ENCODE data around the gene MYBPHL. TPM values are rescaled to one million over a fixed set of nuclear protein-coding genes. Genes with fewer than 3 reads are reported as not detected.

Gene MYBPHL
- total and polyA plus RNA-seq, 2 experiments from 2014 or later, result 3.6 to 7.4 TPM

DNA sequence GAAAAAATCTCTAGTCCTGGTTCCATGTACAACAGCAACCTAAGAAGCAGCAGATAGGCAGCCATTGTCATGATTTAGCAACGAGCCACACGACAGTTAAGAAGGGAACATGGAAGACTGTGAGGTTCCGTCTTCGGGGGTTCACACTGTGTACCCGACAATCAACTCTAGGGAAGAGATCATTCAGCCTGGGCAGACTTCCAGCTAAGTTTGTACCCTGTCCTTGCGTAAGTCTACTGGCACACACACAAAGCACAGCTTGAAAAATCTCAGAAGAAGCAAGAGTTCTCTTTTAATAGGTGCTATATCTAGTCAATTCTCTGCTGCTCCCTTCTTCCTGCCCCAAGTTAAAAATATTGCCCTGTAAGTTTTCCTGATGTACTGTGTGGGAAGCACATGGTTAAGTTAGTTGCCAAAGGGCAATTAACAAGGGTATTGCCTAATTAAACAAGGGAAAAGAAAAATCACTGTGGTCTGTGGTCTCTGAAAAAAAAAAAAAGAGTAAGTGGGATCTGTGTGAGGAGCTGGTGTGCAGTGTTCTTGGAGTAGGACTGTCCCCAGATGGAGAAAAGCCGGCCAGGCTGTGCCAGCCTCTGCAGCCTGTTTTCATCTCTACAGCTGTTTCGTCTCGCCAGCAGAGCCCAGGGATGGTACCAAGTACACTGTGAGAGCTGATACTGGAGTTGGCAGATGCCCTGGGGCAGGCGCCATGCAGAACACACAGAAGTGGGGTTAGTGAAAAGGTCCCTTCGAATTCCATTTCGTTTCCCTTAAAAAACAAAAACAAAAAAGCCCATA is 6.4 kb upstream of the MYBPHL start:
- Histone ChIP-seq H3K4me1 (ENCODE audit: insufficient read depth) (peaks cover 17% of the 10 kb centered on the region), H3K27me3 (no peaks in the 10 kb centered on the region), H4K20me1 (ENCODE audit: insufficient read depth, poor library complexity, severe bottlenecking) (no peaks in the 10 kb centered on the region), H3K79me2 (no peaks in the 10 kb centered on the region), H3K4me2 (no peak overlapping the region), H3K9me2 (replicated peaks; ENCODE audit: insufficient read depth) (no peaks in the 10 kb centered on the region), H3K27ac (no peak overlapping the region), H2AFZ (no peak overlapping the region), H3K4me3 (no peak overlapping the region), H3K36me3 (replicated peaks; ENCODE audit: insufficient read depth, low read depth) (no peaks in the 10 kb centered on the region), H3K9me3 (ENCODE audit: low read depth) (no peaks in the 10 kb centered on the region)
- TF ChIP-seq EZH2phosphoT487 (IDR thresholded peaks at IDR 0.05; ENCODE audit: low read depth, severe bottlenecking, unreplicated experiment), result no peak
- TF ChIP-seq, protein P1, sequence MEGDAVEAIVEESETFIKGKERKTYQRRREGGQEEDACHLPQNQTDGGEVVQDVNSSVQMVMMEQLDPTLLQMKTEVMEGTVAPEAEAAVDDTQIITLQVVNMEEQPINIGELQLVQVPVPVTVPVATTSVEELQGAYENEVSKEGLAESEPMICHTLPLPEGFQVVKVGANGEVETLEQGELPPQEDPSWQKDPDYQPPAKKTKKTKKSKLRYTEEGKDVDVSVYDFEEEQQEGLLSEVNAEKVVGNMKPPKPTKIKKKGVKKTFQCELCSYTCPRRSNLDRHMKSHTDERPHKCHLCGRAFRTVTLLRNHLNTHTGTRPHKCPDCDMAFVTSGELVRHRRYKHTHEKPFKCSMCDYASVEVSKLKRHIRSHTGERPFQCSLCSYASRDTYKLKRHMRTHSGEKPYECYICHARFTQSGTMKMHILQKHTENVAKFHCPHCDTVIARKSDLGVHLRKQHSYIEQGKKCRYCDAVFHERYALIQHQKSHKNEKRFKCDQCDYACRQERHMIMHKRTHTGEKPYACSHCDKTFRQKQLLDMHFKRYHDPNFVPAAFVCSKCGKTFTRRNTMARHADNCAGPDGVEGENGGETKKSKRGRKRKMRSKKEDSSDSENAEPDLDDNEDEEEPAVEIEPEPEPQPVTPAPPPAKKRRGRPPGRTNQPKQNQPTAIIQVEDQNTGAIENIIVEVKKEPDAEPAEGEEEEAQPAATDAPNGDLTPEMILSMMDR (IDR thresholded peaks at IDR 0.05; ENCODE audit: poor library complexity), result no peak
- TF ChIP-seq EZH2 (IDR thresholded peaks at IDR 0.05; ENCODE audit: borderline replicate concordance), result no peak
- no peak for DNase-seq (ENCODE audit: low spot score)
- 95% methylated on average over 12 of the region's 12 CpGs for WGBS (ENCODE audit: low lambda C conversion rate, missing lambda C conversion rate)

DNA sequence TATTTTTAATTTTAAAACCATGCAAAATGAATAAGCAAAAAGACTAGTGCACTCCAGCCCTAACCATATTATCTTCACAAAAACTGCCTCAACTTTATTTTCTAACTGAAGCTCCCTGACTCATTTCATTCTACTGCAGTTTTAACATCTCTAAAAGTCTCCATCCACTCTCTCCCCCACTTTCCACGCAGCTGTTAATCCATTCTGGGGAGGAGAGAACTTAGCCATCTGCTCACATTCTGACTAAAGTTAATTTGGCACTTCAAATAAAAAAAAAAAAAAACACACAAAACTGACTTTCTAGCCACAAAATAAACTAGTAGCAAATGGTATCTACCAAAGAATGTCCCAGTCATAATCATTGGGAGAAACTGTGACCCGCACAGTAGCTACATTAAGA is 5.4 kb upstream of the MYBPHL start:
- WGBS (ENCODE audit: low lambda C conversion rate, missing lambda C conversion rate), result 94% methylated on average over 2 of the region's 2 CpGs
- Histone ChIP-seq H4K20me1 (ENCODE audit: insufficient read depth, poor library complexity, severe bottlenecking) (no peaks in the 10 kb centered on the region), H2AFZ (no peak overlapping the region), H3K36me3 (replicated peaks; ENCODE audit: insufficient read depth, low read depth) (no peaks in the 10 kb centered on the region), H3K9me2 (replicated peaks; ENCODE audit: insufficient read depth) (no peaks in the 10 kb centered on the region), H3K79me2 (no peaks in the 10 kb centered on the region), H3K4me2 (no peak overlapping the region), H3K9me3 (ENCODE audit: low read depth) (no peaks in the 10 kb centered on the region), H3K4me3 (no peak overlapping the region), H3K27me3 (no peaks in the 10 kb centered on the region), H3K4me1 (ENCODE audit: insufficient read depth) (peaks cover 24% of the 10 kb centered on the region), H3K27ac (no peak overlapping the region)
- no peak for DNase-seq (ENCODE audit: low spot score)
- TF ChIP-seq EZH2phosphoT487 (IDR thresholded peaks at IDR 0.05; ENCODE audit: low read depth, severe bottlenecking, unreplicated experiment) (no peak), EZH2 (IDR thresholded peaks at IDR 0.05; ENCODE audit: borderline replicate concordance) (no peak)
- TF ChIP-seq, protein P1 (IDR thresholded peaks at IDR 0.05; ENCODE audit: poor library complexity), result no peak

DNA sequence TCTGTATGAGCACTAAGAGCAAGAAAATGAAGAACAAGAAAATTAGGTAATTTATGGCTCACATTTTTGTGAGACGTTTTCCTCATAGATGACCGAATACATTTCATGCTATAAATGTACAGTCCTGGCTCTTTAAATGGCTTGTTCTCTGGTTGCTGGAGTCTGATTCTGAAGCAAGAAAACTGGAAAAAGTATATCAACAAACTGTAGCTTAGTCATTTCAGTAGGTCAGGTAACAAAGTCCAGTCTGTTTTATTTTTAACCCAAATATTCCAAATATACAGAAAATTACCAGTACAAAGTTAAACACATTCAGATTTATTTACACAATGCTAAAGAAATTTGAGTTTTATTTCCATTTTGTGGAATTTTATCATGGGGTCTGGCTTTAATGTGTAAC is 2.5 kb upstream of the MYBPHL start:
- no peak for DNase-seq (ENCODE audit: low spot score)
- H3K4me1 ChIP-seq (ENCODE audit: insufficient read depth), result peaks cover 34% of the 10 kb centered on the region
- no peak overlapping the region for H3K4me3 ChIP-seq
- H3K27ac ChIP-seq, result peak overlapping the region; percentile 93
- H2AFZ ChIP-seq, result no peak overlapping the region
- H4K20me1 ChIP-seq (ENCODE audit: insufficient read depth, poor library complexity, severe bottlenecking), result no peaks in the 10 kb centered on the region
- H3K4me2 ChIP-seq, result peak overlapping the region; percentile 31
- no peaks in the 10 kb centered on the region for H3K9me3 ChIP-seq (ENCODE audit: low read depth)
- no peaks in the 10 kb centered on the region for H3K79me2 ChIP-seq
- no peaks in the 10 kb centered on the region for H3K27me3 ChIP-seq
- no peaks in the 10 kb centered on the region for H3K36me3 ChIP-seq (replicated peaks; ENCODE audit: insufficient read depth, low read depth)
- no peak for TF ChIP-seq EZH2phosphoT487 (IDR thresholded peaks at IDR 0.05; ENCODE audit: low read depth, severe bottlenecking, unreplicated experiment)
- TF ChIP-seq, protein P1 (IDR thresholded peaks at IDR 0.05; ENCODE audit: poor library complexity), result no peak
- TF ChIP-seq EZH2 (IDR thresholded peaks at IDR 0.05; ENCODE audit: borderline replicate concordance), result no peak
- 73% methylated on average over 2 of the region's 2 CpGs for WGBS (ENCODE audit: low lambda C conversion rate, missing lambda C conversion rate)
- no peaks in the 10 kb centered on the region for H3K9me2 ChIP-seq (replicated peaks; ENCODE audit: insufficient read depth)

Data from hepatocyte (in vitro differentiated cells).